HG03571 (cell line): ENCODE data around the gene AKNA.
A peak's percentile ranks its signal among the peaks of the same experiment; 100 is the strongest.

Experiments
- ATAC-seq: cut with Tn5 transposase; IDR thresholded peaks from one replicate; pipeline ENCODE4 v1.9.1; 2021; ENCODE audit not compliant: unreplicated experiment

The AKNA gene

DNA sequence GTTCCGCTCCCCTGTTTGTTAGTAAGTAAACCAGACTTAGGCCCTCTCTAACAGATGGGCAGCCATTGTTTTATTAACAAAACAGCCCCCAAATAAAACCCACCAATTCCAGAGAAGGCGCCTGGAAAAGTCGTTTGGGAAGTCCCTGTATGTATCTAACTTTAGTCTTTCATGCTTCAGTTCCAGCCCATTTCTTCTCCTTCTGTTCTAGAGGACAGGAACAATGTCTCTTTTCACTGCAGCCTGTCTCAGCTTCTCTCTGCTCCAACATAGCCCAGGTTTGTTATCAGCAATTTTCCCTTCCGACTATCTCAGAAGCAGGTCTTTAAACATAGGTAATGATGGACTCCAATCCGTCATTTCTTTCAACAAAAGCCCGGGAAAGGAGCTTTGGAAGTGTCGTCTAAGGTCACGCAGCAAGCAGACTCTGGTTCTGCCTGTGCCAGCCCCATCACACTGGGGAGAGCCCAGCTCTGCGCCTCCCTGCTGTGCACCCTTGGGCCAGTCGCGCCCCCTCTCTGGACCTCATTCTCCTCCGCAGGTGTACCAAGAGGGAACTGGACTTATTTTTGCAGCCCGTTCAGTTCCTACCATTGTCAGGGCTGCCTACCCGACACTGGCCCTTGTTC lies 9.6 kb upstream of the AKNA start:
- ATAC-seq: no peak

GRCh38 chr9:114396558-114397218 lies 8.9 kb upstream of the AKNA start:
- ATAC-seq: no peak

- no peak for ATAC-seq
Measured at GRCh38 chr9:114395768-114396167, 8.0 kb upstream of the AKNA start.

- no peak for ATAC-seq
Measured at GRCh38 chr9:114395334-114395617, 7.5 kb upstream of the AKNA start.

DNA sequence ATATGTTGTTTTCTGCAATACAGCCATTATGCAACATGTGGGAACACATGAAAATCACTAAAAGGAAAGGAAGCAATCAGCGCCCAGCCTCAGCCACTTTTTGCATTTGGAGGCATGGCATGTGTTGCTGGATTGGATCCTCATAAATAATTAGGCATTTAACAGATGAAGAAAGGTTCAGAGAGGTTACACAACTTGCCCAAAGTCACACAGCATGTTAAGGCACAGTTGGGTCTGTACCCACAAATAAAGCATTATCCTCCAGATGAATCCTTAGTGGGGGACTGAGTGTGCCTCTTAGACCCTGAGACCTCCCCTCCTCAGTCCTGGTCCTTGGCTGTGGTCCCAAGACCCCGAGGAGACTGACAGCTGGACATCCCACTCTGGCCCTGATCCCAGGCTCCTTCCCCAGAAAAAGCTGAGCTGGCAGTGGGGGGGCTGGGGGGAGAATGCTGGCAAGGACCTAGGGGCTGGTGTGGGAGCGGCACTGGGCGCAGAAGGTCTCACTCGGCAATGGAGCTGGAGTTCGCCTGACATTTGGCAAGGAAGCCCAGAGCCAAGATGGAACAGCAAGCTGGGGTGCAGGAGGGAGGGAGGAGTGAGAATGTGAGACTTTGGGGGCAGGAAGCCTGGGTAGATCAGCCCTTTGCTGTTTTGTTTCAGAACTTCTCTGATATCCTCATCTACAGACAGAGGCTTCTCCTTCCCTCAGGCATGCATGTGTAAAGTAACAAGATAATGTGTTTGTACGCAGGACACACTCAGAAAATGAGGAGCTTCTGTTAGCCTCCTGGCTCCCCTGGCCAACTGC lies 6.9 kb upstream of the AKNA start:
- ATAC-seq: no peak

DNA sequence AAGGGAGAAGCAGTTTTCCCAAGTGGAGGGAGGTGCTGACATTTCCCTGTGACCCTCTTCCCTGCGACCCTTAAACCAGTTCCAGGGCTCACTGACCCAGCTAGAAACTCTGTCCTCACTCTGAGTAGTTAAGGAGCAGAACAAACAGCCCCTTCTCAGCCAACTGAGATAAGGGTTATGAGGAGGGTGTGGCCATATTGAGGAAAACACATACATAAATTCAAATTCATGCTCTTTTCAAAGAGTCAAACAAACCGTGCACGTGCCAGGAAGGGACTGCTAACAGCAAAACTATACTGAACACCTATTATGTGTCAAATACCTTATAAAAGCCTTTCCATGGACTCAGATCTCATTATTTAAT lies 4.9 kb upstream of the AKNA start:
- ATAC-seq: no peak

DNA sequence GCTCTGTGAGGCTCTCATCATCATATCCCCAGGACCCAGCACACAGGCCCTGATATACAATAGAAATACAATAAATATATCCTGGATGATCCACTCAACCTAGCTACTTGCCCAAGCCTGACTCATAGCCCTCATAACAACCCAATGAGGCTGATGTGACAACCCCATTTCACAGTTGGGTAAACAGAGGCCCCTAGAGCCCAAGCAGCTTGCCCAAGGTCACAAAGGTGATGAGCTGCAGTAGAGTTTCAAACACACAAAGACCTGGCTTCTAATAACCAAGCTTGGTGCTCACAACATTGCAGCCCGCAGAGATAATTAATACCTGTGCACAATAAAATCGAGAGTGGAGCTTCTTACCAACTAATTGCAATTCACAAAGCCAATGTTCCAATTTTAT lies 3.2 kb upstream of the AKNA start:
- ATAC-seq: no peak

- ATAC-seq: no peak
Measured at GRCh38 chr9:114389612-114390368, 2.0 kb upstream of the AKNA start.

DNA sequence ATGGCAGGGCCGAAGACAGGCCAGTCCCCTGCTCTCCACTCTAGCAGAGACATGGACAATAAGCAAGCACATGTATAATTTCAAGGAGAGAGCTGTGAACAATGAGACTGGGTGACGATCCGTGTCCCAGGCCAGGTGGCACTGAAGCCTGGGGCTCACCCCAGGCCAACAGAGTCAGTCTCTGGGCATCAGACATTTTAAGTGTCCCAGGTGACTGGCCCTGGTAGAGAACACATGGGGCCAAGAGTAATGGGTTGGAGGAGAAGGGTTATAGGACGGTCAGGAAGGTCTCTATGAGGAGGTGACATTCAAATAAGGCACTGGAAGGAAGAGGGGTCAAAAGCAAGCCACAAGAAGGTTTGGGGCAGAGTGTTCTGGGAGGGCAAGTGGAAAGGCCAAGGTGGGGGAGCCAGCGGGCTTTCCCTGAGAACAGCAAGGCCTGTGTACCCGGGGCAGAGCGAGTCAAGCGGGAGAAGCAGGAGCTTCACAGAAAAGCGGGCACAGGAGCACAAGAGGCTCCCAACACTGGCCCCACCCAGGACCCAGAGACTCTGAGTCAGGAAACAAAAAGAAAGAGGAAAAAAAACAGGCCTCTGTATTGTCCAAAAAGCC lies 1.1 kb upstream of the AKNA start:
- ATAC-seq: no peak

GRCh38 chr9:114388357-114388682 lies 538 bp upstream of the AKNA start:
- ATAC-seq: no peak

DNA sequence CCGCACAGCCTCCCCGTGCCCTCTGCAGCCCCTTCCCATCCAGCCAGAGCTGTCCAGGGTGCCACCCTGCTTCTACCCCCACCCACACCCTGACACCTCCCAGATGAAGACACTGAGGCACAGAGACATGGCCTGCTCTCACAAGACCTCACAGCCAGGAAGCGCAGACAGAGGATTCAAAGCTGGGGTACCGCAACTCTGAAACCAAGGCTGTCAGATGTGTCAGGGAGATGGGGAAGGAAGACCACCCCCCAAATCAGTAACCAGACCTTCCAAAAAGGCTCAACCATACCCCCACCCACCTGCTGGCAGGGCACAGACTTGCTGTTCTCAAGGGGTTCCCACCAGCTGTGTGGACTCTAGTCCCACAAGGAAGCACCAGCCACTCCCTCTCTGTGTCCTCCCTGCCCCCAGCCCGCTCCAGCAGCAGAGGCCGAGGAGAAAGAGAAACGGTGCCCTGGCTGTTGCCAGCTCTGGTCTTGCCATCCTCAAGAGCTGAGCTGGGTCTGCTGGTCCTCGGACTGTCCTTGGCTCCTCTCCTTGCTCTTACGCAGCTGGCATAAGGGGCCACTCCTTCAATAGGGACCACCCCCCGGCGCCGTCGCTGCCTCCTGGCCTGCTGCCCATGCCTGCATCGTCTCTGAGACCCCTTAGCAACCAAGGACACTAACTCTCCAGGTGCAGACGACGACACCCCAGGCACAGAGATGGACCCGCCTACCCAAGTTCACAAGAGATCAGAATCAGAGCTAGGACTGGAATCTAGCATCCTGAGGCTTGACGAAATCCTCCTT lies 699 bp downstream of the AKNA start:
- no peak for ATAC-seq

DNA sequence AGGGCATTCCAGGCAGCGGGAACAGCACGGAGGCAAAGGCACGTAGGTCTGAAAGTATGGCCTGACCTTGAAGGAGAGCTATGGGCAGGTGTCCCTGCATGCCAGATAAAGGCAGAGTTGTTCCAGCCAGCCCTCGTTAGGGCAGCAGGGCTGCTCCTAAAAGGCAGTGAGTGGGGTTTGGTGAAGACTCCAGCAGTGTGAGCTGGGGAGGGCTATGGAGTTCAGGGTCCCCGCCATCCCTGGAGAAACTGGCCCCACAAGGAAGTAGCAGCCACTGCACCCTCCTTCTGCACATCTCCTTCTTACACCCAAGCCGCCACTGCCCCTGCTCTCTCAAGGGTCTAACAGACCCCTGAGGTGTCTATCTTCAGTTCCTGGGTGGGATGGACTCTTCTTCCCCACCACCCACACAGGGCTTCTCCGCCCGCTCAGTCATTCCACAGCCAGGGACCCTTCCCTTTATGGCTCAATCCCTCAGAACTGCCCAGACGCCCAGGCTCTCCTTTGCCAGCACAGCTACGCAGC lies 1.4 kb downstream of the AKNA start:
- ATAC-seq: no peak

- ATAC-seq: peak; percentile 83
Measured at GRCh38 chr9:114385397-114386181, 2.2 kb downstream of the AKNA start.

DNA sequence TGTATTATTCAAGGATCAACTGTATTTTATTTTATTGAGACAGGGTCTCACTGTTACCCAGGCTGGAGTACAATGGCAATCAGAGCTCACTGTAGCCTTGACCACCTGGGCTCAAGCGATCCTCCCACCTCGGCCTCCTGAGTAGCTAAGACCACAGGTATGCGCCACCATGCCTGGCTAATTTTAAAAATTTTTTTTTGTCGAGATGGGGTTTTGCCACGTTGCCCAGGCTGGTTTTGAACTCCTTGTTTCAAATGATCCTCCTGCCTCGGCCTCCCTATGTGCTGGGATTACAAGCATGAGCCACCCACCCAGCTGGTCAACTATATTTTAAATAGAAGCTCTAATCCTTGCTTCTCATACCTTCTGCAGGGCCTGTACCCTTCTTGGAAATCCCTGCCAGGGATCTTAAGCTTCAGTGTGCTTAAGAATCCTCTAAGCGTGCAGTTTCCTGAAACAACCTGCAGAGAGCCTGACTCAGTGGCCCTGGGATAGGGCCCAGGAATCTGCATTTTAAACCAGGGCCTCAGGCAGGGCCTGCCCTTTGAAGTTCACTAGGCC lies 2.9 kb downstream of the AKNA start:
- no peak for ATAC-seq

DNA sequence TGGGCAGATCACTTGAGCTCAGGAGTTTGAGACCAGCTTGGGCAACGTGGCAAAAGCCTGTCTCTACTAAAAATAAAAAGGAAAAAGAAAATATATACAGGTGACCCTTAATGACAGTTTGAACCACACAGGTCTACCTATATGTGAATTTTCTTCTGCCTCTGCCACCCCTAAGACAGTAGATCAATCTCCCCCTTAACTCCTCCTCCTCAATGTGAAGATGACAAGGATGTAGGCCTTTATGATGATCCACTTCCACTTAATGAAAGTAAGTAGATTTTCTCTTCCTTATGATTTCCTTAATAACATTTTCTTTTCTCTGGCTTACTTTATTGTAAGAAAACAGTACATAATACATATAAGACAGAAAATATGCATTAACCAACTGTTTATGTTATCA lies 3.4 kb downstream of the AKNA start:
- no peak for ATAC-seq

- ATAC-seq: no peak
Measured at GRCh38 chr9:114383521-114384231, 4.1 kb downstream of the AKNA start.

GRCh38 chr9:114382699-114383520 lies 4.9 kb downstream of the AKNA start:
- ATAC-seq: no peak

DNA sequence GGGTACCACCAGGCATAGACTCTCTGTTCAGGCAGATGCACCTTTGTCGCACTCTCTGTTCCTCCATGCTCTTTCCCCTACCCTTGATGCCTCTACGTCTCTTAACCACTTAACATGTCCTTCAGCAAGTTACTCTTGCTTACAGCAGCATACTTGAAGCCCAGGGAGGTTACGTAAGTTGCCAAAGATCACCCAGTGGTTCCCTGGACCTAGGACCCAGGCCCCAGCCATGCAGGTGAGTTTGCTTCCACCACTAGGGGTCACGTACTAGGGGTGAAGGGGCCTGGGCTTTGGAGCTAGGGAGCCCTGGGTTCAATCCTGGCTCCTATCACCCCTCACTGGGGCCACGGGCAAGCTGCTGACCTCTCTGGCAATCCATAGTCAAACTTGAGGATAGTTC lies 8.9 kb downstream of the AKNA start:
- ATAC-seq: no peak
